ENCODE measurements around the gene LTV1. TPM values are rescaled to one million over a fixed set of nuclear protein-coding genes. Genes with fewer than 3 reads are reported as not detected.

LTV1 gene
- total RNA-seq, 5 donors from 2014 or later (not counting 1 experiment from before 2014, with no cell fraction given), result 16.6 to 22.1 (median 20.3) TPM

DNA sequence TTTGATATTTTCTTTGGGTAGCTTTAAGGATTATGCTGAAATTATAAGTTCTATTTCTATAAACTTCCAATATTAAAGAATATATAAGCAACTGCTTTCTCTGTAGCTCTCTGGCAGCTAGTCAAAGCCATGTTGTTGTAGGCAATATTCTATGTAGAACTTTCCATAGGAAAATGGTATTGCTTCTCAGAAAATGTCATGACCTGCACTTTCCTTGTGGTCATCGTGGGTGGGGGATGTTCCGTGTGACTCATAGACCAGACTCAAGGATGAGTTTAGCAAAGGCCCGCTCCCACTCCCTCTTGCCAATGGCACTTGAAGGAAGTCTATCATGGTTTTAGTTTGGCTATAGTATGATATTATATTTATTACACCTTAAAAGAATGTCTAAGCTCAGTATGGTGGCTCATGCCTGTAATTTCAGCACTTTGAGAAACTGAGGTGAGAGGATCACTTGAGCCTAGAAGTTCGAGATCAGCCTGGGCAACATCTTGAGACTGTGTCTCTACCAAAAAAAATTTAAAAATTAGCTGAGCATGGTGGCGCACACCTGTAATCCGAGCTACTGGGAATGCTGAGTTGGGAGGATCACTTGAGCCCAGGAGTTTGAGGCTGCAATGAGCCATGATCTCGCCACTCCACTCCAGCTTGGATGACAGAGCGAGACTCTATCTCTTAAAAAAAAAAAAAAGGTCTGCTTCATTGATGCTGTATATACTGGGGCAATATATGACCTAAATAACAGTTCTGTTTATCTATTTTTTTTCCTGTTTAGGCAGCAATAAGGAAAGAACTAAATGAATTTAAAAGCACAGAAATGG, 36.6 kb upstream of the LTV1 start:
- ChIA-PET CTCF (interaction anchor here in 1 of 2 donors (0.6 to 0.7 kb wide), 2 partner anchors 197 to 1186 kb away, joined by 3 to 5 read pairs; no protein-coding TSS in a partner anchor), POLR2A (interaction anchor here in 1 of 2 donors (0.6 kb wide), 1 partner anchor 961 kb away, joined by 3 read pairs; no protein-coding TSS in a partner anchor)

DNA sequence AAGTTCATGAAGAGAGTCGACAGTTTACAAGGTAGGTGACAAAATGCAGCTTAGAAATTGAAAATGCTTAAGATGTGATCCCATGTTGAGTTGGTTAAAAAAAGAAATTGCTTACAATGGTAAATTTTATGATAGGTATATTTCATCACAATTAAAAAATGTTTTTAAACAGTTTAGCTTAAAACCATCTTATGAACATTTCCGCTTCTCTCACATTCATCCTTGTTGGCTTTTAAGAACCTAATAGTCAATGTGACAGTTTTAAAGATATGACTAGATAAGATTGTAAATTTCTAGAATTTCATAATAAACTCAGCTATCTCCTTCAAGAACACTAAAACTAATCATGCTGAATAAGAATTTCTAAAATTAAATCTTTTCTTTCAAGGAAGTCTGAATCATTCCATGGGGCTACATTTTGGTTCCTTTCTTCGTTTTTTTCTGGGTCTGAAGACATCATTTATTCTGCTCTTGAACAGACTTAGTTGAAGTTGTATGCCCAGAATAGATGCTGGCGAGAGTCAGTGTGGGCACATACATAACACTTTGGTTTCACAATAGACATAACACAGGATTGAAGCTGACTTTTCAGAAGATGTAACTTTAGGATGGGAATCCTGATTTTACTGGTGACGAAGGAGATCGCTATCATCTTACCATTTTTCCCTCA, 35.9 kb upstream of the LTV1 start:
- Mint-ChIP-seq H3K9me3 (no peaks in the 10 kb centered on the region), H3K4me3 (no peak overlapping the region), H3K27me3 (no peaks in the 10 kb centered on the region), H3K36me3 (peaks cover 48% of the 10 kb centered on the region), H3K27ac (no peak overlapping the region), H3K4me1 (peaks cover 6 to 12% (median 11%) of the 10 kb centered on the region in 3 donors)
- POLR2A ChIA-PET, result interaction anchor here in 1 of 2 donors (0.6 kb wide), 1 partner anchor 962 kb away, joined by 3 read pairs; no protein-coding TSS in a partner anchor
- peaks cover 0 to 13% of the 10 kb centered on the region in 2 donors for H3K36me3 ChIP-seq (ENCODE audit: control insufficient read depth in 2 of 2, extremely low read depth in 1 of 2, insufficient read depth in 1 of 2, low read length in 1 of 2)
- ATAC-seq (replicated peaks in 1 of 4) (no peak), DNase-seq (no peak)
- 60% methylated on average over 1 of the region's 6 CpGs for WGBS (ENCODE audit: insufficient coverage)
- no peaks in the 10 kb centered on the region for H3K4me1 ChIP-seq (ENCODE audit: control insufficient read depth in 1 of 2, extremely low read depth in 1 of 2, insufficient read depth in 2 of 2, low read length in 2 of 2)
- no peaks in the 10 kb centered on the region for H3K9me3 ChIP-seq
- CTCF ChIA-PET, result interaction anchor here in 1 of 2 donors (0.7 kb wide), 1 partner anchor 13 kb away, joined by 4 read pairs; no protein-coding TSS in a partner anchor
- no peak overlapping the region for H3K4me3 ChIP-seq (ENCODE audit: control insufficient read depth in 1 of 2, extremely low read depth in 1 of 2, low read length in 1 of 2)
- no peak overlapping the region for H3K27ac ChIP-seq (ENCODE audit: low read length)
- H3K27me3 ChIP-seq (replicated peaks in 1 of 2; ENCODE audit: control insufficient read depth in 2 of 2, extremely low read depth in 1 of 2, insufficient read depth in 2 of 2, low read length in 1 of 2), result no peaks in the 10 kb centered on the region

More for the DNA sequence above, 36.6 kb upstream of the LTV1 start:
- no peaks in the 10 kb centered on the region for H3K27me3 ChIP-seq (replicated peaks in 1 of 2; ENCODE audit: control insufficient read depth in 2 of 2, extremely low read depth in 1 of 2, insufficient read depth in 2 of 2, low read length in 1 of 2)
- H3K27me3 Mint-ChIP-seq, result no peaks in the 10 kb centered on the region
- no peak overlapping the region for H3K27ac Mint-ChIP-seq
- ATAC-seq (replicated peaks in 1 of 4) (no peak), DNase-seq (no peak)
- peaks cover 6 to 12% (median 11%) of the 10 kb centered on the region in 3 donors for H3K4me1 Mint-ChIP-seq
- no CpG with 5 or more reads among the region's 8 CpGs for WGBS (ENCODE audit: insufficient coverage)
- no peak overlapping the region for H3K27ac ChIP-seq (ENCODE audit: low read length)
- H3K4me1 ChIP-seq (ENCODE audit: control insufficient read depth in 1 of 2, extremely low read depth in 1 of 2, insufficient read depth in 2 of 2, low read length in 2 of 2), result no peaks in the 10 kb centered on the region
- peaks cover 0 to 10% of the 10 kb centered on the region in 2 donors for H3K36me3 ChIP-seq (ENCODE audit: control insufficient read depth in 2 of 2, extremely low read depth in 1 of 2, insufficient read depth in 1 of 2, low read length in 1 of 2)
- H3K36me3 Mint-ChIP-seq, result peaks cover 52% of the 10 kb centered on the region
- no peak overlapping the region for H3K4me3 ChIP-seq (ENCODE audit: control insufficient read depth in 1 of 2, extremely low read depth in 1 of 2, low read length in 1 of 2)
- no peak overlapping the region for H3K4me3 Mint-ChIP-seq
- no peaks in the 10 kb centered on the region for H3K9me3 Mint-ChIP-seq
- no peaks in the 10 kb centered on the region for H3K9me3 ChIP-seq

DNA sequence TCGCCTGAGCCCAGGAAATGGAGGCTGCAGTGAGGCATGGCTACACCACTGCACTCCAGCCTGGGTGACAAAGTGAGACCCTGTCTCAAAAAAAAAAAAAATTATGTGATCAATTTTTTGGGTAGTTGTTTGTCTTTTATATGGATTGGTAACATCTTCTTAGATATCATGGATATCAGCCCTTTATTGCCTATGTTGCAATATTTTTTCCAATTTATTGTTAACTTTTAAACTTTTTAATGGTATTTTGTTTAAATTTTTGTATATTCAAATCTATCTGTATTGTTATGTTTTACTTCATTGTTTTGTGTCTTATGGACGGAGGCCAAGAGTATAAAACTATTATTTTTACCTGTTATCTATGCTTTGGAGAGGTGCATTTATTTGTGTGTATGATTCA, 32.4 kb upstream of the LTV1 start:
- Mint-ChIP-seq H3K36me3 (peaks cover 31% of the 10 kb centered on the region), H3K27ac (no peak overlapping the region), H3K4me3 (no peak overlapping the region), H3K27me3 (no peaks in the 10 kb centered on the region), H3K4me1 (peaks cover under 1 to 5% (median 4%) of the 10 kb centered on the region in 3 donors), H3K9me3 (no peaks in the 10 kb centered on the region)
- ChIA-PET CTCF (no interaction called here), POLR2A (no interaction called here)
- Histone ChIP-seq H3K4me3 (ENCODE audit: control insufficient read depth in 1 of 2, extremely low read depth in 1 of 2, low read length in 1 of 2) (no peak overlapping the region), H3K4me1 (ENCODE audit: control insufficient read depth in 1 of 2, extremely low read depth in 1 of 2, insufficient read depth in 2 of 2, low read length in 2 of 2) (no peaks in the 10 kb centered on the region), H3K36me3 (ENCODE audit: control insufficient read depth in 2 of 2, extremely low read depth in 1 of 2, insufficient read depth in 1 of 2, low read length in 1 of 2) (peaks cover 0 to 13% of the 10 kb centered on the region in 2 donors), H3K27me3 (replicated peaks in 1 of 2; ENCODE audit: control insufficient read depth in 2 of 2, extremely low read depth in 1 of 2, insufficient read depth in 2 of 2, low read length in 1 of 2) (no peaks in the 10 kb centered on the region), H3K27ac (ENCODE audit: low read length) (no peak overlapping the region), H3K9me3 (no peaks in the 10 kb centered on the region)
- no CpG with 5 or more reads among the region's 2 CpGs for WGBS (ENCODE audit: insufficient coverage)
- ATAC-seq (replicated peaks in 1 of 4), result no peak
- DNase-seq, result no peak

DNA sequence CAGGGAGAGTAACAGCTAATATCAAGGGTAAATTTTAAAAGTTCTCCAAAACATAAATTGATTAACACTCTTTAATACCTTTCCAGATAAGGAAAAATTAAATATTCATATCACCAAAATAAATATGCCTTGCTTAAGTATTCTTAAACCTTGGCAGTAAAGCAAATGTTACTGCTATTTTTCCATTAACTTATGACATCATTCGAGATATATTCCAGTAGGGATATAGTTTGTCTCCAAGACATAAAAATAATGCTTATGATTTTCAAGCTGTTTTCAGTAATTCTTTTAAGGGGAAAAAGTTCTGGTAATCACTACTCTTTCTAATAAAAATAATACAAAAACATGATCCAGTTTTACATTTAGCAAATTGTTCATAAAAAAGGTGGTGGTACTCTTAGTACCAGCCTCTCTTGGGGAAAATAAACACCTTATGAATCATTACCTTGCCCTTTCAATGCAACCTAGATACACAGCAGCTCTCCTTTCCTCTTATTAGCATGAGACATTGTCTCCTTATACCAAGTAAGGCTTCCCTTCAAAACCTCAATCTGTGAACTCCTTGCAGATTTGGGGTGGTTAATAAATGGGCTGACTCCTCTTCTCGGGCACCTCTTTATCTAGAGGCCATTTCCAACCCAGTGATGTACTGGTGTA, 31.5 kb upstream of the LTV1 start:
- Histone ChIP-seq H3K9me3 (no peaks in the 10 kb centered on the region), H3K36me3 (ENCODE audit: control insufficient read depth in 2 of 2, extremely low read depth in 1 of 2, insufficient read depth in 1 of 2, low read length in 1 of 2) (peaks cover 0 to 13% of the 10 kb centered on the region in 2 donors), H3K4me3 (ENCODE audit: control insufficient read depth in 1 of 2, extremely low read depth in 1 of 2, low read length in 1 of 2) (no peak overlapping the region), H3K27me3 (replicated peaks in 1 of 2; ENCODE audit: control insufficient read depth in 2 of 2, extremely low read depth in 1 of 2, insufficient read depth in 2 of 2, low read length in 1 of 2) (no peaks in the 10 kb centered on the region), H3K27ac (ENCODE audit: low read length) (no peak overlapping the region), H3K4me1 (ENCODE audit: control insufficient read depth in 1 of 2, extremely low read depth in 1 of 2, insufficient read depth in 2 of 2, low read length in 2 of 2) (no peaks in the 10 kb centered on the region)
- DNase-seq (no peak), ATAC-seq (replicated peaks in 1 of 4) (no peak)
- Mint-ChIP-seq H3K4me3 (no peak overlapping the region), H3K36me3 (peaks cover 29% of the 10 kb centered on the region), H3K27ac (no peak overlapping the region), H3K27me3 (no peaks in the 10 kb centered on the region), H3K9me3 (no peaks in the 10 kb centered on the region), H3K4me1 (peaks cover 0 to 3% (median 2%) of the 10 kb centered on the region in 3 donors)
- no CpG with 5 or more reads among the region's 2 CpGs for WGBS (ENCODE audit: insufficient coverage)
- ChIA-PET POLR2A (no interaction called here), CTCF (no interaction called here)

DNA sequence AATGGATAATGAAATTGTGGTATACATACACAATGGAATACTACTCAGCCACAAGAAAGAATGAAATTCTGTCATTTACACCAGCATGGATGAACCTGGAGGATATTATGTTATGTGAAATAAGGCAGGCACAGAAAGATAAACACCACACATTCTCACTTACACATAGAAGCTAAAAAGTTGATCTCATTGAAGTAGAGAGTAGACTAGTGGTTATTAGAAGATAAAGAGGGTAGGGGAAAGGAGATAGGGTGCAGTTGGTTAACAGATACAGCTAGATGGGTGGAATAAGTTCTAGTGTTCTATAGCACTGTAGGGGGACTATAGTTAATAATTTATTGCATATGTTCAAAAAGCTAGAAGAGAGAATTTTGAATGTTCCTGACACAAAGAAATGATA, 25.5 kb upstream of the LTV1 start:
- Histone ChIP-seq H3K4me1 (ENCODE audit: control insufficient read depth in 1 of 2, extremely low read depth in 1 of 2, insufficient read depth in 2 of 2, low read length in 2 of 2) (no peaks in the 10 kb centered on the region), H3K27ac (ENCODE audit: low read length) (no peak overlapping the region), H3K36me3 (ENCODE audit: control insufficient read depth in 2 of 2, extremely low read depth in 1 of 2, insufficient read depth in 1 of 2, low read length in 1 of 2) (peaks cover 0 to 5% of the 10 kb centered on the region in 2 donors), H3K9me3 (no peaks in the 10 kb centered on the region), H3K27me3 (replicated peaks in 1 of 2; ENCODE audit: control insufficient read depth in 2 of 2, extremely low read depth in 1 of 2, insufficient read depth in 2 of 2, low read length in 1 of 2) (no peaks in the 10 kb centered on the region), H3K4me3 (ENCODE audit: control insufficient read depth in 1 of 2, extremely low read depth in 1 of 2, low read length in 1 of 2) (no peak overlapping the region)
- Mint-ChIP-seq H3K36me3 (peaks cover 6% of the 10 kb centered on the region), H3K27me3 (no peaks in the 10 kb centered on the region), H3K4me3 (no peak overlapping the region), H3K9me3 (no peaks in the 10 kb centered on the region), H3K27ac (no peak overlapping the region), H3K4me1 (no peaks in the 10 kb centered on the region)
- ChIA-PET CTCF (no interaction called here), POLR2A (no interaction called here)
- no peak for DNase-seq
- ATAC-seq (replicated peaks in 1 of 4), result no peak

- Mint-ChIP-seq H3K27ac (no peak overlapping the region), H3K27me3 (no peaks in the 10 kb centered on the region), H3K36me3 (peaks cover 18% of the 10 kb centered on the region), H3K9me3 (no peaks in the 10 kb centered on the region), H3K4me1 (no peaks in the 10 kb centered on the region), H3K4me3 (no peak overlapping the region)
- ATAC-seq (replicated peaks in 1 of 4) (no peak), DNase-seq (no peak)
- H3K27ac ChIP-seq (ENCODE audit: low read length), result no peak overlapping the region
- CTCF ChIA-PET, result interaction anchor here in 1 of 2 donors (0.9 kb wide), 1 partner anchor 115 kb away, joined by 3 read pairs; no protein-coding TSS in a partner anchor
- no peaks in the 10 kb centered on the region for H3K9me3 ChIP-seq
- H3K4me3 ChIP-seq (ENCODE audit: control insufficient read depth in 1 of 2, extremely low read depth in 1 of 2, low read length in 1 of 2), result no peak overlapping the region
- no peaks in the 10 kb centered on the region for H3K4me1 ChIP-seq (ENCODE audit: control insufficient read depth in 1 of 2, extremely low read depth in 1 of 2, insufficient read depth in 2 of 2, low read length in 2 of 2)
- H3K36me3 ChIP-seq (ENCODE audit: control insufficient read depth in 2 of 2, extremely low read depth in 1 of 2, insufficient read depth in 1 of 2, low read length in 1 of 2), result peaks cover 0 to 5% of the 10 kb centered on the region in 2 donors
- WGBS (ENCODE audit: insufficient coverage), result no CpG with 5 or more reads among the region's 6 CpGs
- no peaks in the 10 kb centered on the region for H3K27me3 ChIP-seq (replicated peaks in 1 of 2; ENCODE audit: control insufficient read depth in 2 of 2, extremely low read depth in 1 of 2, insufficient read depth in 2 of 2, low read length in 1 of 2)
- POLR2A ChIA-PET, result no interaction called here
These were observed 21.8 kb upstream of the LTV1 start for GRCh38 chr6:143821359-143821758.
